Hematopoietic multipotent progenitor cell treated with erythropoietin and hydrocortisone succinate and interleukin-3 and kit ligand, for 8 days (in vitro differentiated cells): ENCODE measurements around the gene MT1B.
"Not testable (repeated sequence)": the region's sequence is repeated elsewhere in the genome, so short reads cannot be mapped to it uniquely, and the experiment has no call there.

Experiments
- DNase-seq: peaks from one replicate; pipeline ENCODE4 v3.0.0-alpha.2; 2015

MT1B gene

GRCh38 chr16:56669005-56669839, 17.5 kb downstream of the MT1B start, which contains the start of gene MT1H:
TSS of gene MT1H (plus strand) at chr16:56669814. CDS start at chr16:56669885, 71 bp downstream.
- no peak for DNase-seq

- no peak for DNase-seq
These were observed 18.3 kb downstream of the MT1B start for GRCh38 chr16:56669840-56670619.

- DNase-seq = no peak
These were observed 18.9 kb downstream of the MT1B start for GRCh38 chr16:56670620-56670934.

- not testable (repeated sequence) for DNase-seq
These were observed 20.0 kb downstream of the MT1B start for GRCh38 chr16:56671691-56672090.

GRCh38 chr16:56672171-56672570, 20.5 kb downstream of the MT1B start:
- not testable (repeated sequence) for DNase-seq

GRCh38 chr16:56672761-56673536, 21.3 kb downstream of the MT1B start:
- DNase-seq = no peak

GRCh38 chr16:56673921-56674320, 22.2 kb downstream of the MT1B start:
- DNase-seq = peak; percentile 33

GRCh38 chr16:56674570-56674969, 22.9 kb downstream of the MT1B start:
- DNase-seq = not testable (repeated sequence)

- DNase-seq = no peak
These were observed 24.1 kb downstream of the MT1B start for GRCh38 chr16:56675685-56676210.

- DNase-seq = no peak
These were observed 25.8 kb downstream of the MT1B start for GRCh38 chr16:56677474-56677873.

- no peak for DNase-seq
These were observed 27.5 kb downstream of the MT1B start for GRCh38 chr16:56679078-56679730.

- DNase-seq = no peak
These were observed 28.1 kb downstream of the MT1B start for GRCh38 chr16:56679818-56680217.

GRCh38 chr16:56681939-56682702, 30.4 kb downstream of the MT1B start, which contains the start of gene MT1X:
TSS of gene MT1X (plus strand) at chr16:56682470. CDS start at chr16:56682541, 71 bp downstream.
- peak; percentile 72 for DNase-seq

GRCh38 chr16:56682703-56683397, 31.2 kb downstream of the MT1B start:
- no peak for DNase-seq

- DNase-seq = no peak
These were observed 31.9 kb downstream of the MT1B start for GRCh38 chr16:56683424-56684172.

GRCh38 chr16:56684256-56684925, 32.7 kb downstream of the MT1B start:
- DNase-seq = no peak

- DNase-seq = no peak
These were observed 33.4 kb downstream of the MT1B start for GRCh38 chr16:56684926-56685590.

GRCh38 chr16:56686758-56687157, 35.1 kb downstream of the MT1B start:
- DNase-seq = no peak

GRCh38 chr16:56688762-56689161, 37.1 kb downstream of the MT1B start:
- no peak for DNase-seq
